ENCODE data around the gene ASPSCR1. TPM values are rescaled to one million over a fixed set of nuclear protein-coding genes. Genes with fewer than 3 reads are reported as not detected.
A peak's percentile ranks its signal among the peaks of the same experiment; 100 is the strongest.

Gene ASPSCR1, protein sequence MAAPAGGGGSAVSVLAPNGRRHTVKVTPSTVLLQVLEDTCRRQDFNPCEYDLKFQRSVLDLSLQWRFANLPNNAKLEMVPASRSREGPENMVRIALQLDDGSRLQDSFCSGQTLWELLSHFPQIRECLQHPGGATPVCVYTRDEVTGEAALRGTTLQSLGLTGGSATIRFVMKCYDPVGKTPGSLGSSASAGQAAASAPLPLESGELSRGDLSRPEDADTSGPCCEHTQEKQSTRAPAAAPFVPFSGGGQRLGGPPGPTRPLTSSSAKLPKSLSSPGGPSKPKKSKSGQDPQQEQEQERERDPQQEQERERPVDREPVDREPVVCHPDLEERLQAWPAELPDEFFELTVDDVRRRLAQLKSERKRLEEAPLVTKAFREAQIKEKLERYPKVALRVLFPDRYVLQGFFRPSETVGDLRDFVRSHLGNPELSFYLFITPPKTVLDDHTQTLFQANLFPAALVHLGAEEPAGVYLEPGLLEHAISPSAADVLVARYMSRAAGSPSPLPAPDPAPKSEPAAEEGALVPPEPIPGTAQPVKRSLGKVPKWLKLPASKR
- total RNA-seq: 32.9 and 33.8 TPM in 2 replicates

DNA sequence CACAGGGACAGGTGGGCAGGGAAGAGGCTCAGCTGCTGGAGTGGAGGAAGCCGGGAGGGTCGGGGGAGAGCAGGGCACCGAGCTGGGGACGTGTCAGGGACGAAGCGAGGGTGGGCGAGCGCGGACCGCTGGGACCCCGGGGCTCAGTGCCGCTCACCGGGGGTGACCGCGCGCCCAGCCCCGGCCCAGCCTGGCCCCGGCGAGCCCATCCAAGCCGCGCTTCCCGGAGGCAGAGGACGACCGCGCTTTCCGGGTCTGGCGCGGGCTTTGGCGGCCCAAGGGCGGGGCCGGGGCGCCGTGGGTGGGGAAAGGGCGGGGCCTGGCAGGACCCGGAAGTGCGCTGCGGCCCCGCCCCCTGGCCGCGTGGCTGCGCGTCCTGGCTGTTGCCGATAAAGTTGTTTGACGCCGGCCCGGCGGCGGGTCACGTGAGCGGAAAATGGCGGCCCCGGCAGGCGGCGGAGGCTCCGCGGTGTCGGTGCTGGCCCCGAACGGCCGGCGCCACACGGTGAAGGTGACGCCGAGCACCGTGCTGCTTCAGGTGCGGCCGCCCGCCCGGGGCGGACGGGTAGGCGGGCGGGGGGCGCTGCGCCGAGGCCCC is at the start of gene ASPSCR1:
ASPSCR1 (plus strand) TSS at position 419 of the 598 bp plus-strand sequence; CDS start at position 437, 18 bp downstream.
- peaks cover 22% of the 10 kb centered on the region for H3K4me1 Mint-ChIP-seq (ENCODE audit: low read depth)
- H3K36me3 Mint-ChIP-seq (ENCODE audit: low read depth): peaks cover 13% of the 10 kb centered on the region
- peak; percentile 87 for DNase-seq (ENCODE audit: low spot score)
- peak within 1 kb of the TSS; percentile 94 for H3K4me3 Mint-ChIP-seq (ENCODE audit: low read depth)
- H3K27ac Mint-ChIP-seq: peak within 1 kb of the TSS; percentile 86
- intact Hi-C loops (cut with micrococcal nuclease): loop anchor here (1.0 kb wide), 1 partner anchor 9 kb away; no protein-coding TSS in a partner anchor
- peaks cover 6% of the 10 kb centered on the region for H3K27me3 Mint-ChIP-seq (ENCODE audit: low read depth)
- peaks cover 7% of the 10 kb centered on the region for H3K9me3 Mint-ChIP-seq

DNA sequence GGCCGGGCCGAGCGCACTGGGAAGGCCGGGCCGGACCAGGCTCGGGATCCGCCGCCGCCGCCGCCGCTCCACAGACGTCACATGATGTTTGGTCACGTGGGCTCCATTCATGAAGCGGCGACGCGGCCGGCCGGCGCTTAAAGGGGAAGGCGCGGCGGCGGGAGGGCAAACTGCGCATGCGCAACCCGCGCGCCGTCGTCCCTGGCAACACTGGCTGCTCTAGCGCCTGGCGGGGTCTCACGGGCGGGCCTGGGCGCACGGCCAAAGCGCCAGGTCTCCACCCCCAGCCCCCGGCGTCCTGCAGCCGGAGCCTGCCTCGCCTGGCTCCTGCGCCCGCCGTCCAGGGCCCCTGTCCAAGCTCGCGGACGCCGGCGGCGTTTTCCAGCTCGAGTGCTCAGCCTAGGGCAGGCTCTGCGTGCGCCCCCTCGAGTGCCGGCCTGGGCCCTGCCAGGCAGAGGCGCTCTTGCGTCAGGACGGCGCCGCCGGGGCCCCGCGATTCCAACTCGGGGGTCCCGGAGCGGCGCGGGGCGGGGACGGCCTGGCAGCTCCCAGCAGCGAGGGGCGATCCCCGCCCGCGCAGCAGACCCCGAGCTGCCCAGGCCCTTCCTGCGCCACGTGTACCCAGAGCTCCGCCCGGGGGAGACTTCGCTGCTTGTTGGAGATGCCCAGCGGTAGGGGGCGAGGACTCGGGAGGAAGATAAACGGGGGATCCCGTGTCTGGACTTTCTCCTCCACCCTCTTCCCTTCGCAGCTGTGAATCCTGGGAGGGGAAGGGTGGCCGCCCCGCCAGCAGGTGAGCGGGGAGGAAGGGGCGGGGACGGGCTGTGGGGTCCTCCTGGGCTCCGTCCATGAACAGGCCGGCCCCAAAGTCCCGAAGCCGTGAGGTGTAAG is 49.5 kb upstream of the ASPSCR1 start, which contains the start of gene MAFG:
MAFG (minus strand) TSS at position 83 of the 891 bp plus-strand sequence. CDS start 4,550 bp downstream, outside the sequence.
- Mint-ChIP-seq H3K27ac (peak within 1 kb of the TSS; percentile 82), H3K4me3 (ENCODE audit: low read depth) (peak within 1 kb of the TSS; percentile 90), H3K36me3 (ENCODE audit: low read depth) (peaks cover 1% of the 10 kb centered on the region), H3K4me1 (ENCODE audit: low read depth) (peaks cover 14% of the 10 kb centered on the region), H3K9me3 (no peaks in the 10 kb centered on the region), H3K27me3 (ENCODE audit: low read depth) (peaks cover 2% of the 10 kb centered on the region)
- intact Hi-C loops (cut with micrococcal nuclease): loop anchor here (1.0 to 5.0 kb wide), 2 partner anchors 10 to 94 kb away; partner anchors contain the start of genes CENPX, LRRC45 and SIRT7
- peak; percentile 87 for DNase-seq (ENCODE audit: low spot score)

DNA sequence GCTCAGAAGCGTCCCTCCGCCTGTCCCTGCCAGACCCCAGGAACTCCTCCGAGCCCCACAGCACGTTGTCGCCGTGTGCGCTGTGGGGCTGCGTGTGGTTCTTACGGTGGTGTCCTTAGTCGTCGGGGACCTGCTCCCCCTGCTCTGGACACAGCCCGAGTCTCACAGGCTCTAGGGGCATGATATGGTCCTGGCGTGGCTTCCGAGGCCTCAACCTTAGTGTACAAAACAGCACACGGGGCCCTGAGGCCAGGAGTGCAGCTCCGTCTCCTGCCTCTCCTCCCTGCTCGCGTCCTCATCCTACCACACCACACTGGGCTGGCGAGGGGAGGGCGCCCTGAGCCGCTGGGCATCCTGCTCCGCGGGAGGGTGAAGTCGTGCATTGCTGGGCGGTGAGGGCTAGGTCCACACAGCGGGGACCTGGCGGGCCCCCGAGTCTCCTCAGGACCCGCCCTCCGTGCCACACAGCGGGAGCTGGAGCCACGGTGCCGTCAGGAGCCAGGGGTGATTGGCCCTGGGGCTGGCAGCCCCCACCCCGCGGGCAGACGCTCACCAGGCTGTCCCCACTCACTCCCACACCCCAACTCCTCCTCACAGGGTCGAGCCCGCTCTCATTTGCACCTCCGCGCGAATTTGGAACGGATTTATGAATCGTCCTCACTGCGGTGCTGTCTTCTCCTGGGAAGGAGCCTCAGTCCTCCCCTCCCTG is 48.7 kb upstream of the ASPSCR1 start:
- Mint-ChIP-seq H3K27me3 (ENCODE audit: low read depth) (peaks cover 2% of the 10 kb centered on the region), H3K4me1 (ENCODE audit: low read depth) (peaks cover 14% of the 10 kb centered on the region), H3K36me3 (ENCODE audit: low read depth) (peaks cover 9% of the 10 kb centered on the region), H3K9me3 (no peaks in the 10 kb centered on the region), H3K4me3 (ENCODE audit: low read depth) (peak overlapping the region; percentile 65), H3K27ac (peak overlapping the region; percentile 33)
- DNase-seq (ENCODE audit: low spot score): no peak
- intact Hi-C loops (cut with micrococcal nuclease): loop anchor here (5.0 kb wide), 1 partner anchor 94 kb away; the partner anchor contains the start of genes CENPX and LRRC45

DNA sequence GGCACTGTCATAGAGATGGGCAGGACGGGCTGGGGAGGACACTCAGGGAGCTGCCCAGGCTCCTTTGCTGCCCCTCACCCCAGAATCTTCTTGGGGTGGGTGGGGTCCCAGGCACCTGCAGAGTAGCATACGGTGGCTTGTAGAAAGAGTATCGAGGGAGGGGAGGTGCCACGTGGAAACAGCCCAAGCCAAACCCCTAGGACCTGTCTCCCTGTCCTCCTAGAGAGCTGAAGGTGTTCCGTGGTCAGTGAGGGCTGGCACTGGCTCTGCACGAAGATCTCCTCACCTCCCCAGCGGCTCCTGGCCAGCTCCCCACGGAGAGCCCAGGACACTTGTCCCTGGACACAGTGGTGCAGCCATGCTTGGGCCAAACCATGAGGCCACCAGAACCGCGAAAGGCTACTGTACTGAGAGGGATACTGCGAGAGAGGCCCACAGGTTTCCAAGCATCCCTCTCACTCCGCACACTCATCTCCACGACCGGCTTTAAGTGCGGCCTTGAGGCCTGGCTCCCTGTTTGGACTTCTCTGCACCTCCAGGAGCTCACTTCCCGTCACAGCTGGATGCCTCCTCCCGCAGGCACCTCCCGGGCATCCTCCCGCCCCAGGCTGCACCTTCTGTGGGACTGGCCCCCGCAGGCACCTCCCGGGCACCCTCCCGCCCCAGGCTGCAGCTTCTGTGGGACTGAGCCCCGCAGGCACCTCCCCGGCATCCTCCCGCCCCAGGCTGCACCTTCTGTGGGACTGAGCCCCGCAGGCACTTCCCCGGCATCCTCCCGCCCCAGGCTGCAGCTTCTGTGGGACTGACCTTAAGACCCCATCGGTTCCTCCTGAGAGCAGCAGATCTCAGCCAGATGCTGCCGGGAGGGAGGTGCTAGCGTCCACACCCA is 47.9 kb upstream of the ASPSCR1 start:
- intact Hi-C loops (cut with micrococcal nuclease): loop anchor here (5.0 kb wide), 1 partner anchor 93 kb away; the partner anchor contains the start of genes CENPX and LRRC45
- H3K4me3 Mint-ChIP-seq (ENCODE audit: low read depth): peak overlapping the region; percentile 54
- peaks cover 2% of the 10 kb centered on the region for H3K27me3 Mint-ChIP-seq (ENCODE audit: low read depth)
- no peak for DNase-seq (ENCODE audit: low spot score)
- H3K9me3 Mint-ChIP-seq: no peaks in the 10 kb centered on the region
- peaks cover 13% of the 10 kb centered on the region for H3K36me3 Mint-ChIP-seq (ENCODE audit: low read depth)
- H3K4me1 Mint-ChIP-seq (ENCODE audit: low read depth): peaks cover 12% of the 10 kb centered on the region
- H3K27ac Mint-ChIP-seq: peak overlapping the region; percentile 33

DNA sequence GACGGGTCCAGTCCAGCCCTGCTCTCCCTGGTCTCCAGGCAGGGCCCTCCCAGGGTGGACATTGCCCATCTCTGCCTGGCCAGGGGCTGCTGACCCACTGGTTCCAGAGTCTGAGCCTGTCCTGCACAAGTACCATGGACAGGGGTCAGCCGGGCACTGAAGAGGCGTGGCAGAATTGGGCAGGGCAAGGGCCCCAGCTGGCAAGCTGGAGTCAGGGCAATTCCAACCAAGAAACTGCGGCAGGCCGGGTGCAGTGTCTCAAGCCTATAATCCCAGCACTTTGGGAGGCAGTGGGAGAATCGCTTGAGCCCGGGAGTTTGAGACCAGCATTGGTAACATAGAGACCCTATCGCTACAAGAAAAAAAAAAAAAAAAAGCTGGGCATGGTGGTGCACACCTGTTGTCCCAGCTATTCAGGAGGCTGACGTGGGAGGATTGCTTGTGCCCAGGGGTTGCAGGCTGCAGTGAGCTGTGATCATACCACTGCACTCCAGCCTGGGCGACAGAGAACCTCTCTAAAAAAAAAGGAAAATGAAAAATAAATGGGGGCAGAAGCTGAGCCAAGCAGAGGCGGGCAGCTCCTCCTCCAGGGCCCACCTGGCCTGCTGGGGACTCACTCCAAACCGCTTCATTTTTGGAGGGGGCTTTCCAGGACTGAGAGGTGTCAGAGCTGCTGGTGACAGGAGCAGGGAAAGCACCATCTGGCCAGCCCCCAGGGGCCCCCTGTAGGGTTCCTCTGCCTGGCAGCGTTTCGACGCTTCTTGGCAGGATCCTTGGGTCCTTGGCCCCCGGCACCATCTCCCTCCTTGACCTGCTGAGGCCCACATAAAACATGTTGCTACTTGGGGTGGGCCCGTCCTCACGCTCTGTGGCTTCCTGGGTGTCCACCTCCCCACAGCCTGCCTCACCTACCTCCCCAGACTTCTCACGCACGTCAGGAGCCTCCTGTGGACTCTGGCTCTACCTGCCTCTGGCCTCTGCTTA is 47.0 kb upstream of the ASPSCR1 start:
- H3K27me3 Mint-ChIP-seq (ENCODE audit: low read depth): peaks cover 2% of the 10 kb centered on the region
- intact Hi-C loops (cut with micrococcal nuclease): no loop called here
- H3K4me3 Mint-ChIP-seq (ENCODE audit: low read depth): no peak overlapping the region

DNA sequence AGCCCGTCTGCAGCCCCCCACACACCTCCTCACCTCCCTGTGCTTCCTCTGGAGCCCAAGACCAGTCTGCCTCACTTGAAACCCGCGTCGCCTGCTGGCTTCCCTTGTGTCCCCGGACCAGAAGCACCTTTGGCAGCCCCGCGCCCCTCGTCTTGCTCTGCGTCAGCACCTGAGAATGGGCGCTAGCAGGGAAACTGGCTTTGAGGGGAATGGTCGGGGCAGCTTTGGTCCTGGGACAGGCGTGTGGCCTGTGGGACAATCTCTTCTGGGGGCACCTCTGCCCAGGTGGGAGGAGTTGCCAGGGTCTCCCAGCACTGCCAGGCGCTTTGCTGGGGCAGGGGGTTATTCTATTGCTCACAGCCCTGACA is 46.3 kb upstream of the ASPSCR1 start:
- Mint-ChIP-seq H3K4me3 (ENCODE audit: low read depth) (no peak overlapping the region), H3K4me1 (ENCODE audit: low read depth) (peaks cover 12% of the 10 kb centered on the region), H3K27ac (no peak overlapping the region), H3K9me3 (no peaks in the 10 kb centered on the region), H3K27me3 (ENCODE audit: low read depth) (peaks cover 2% of the 10 kb centered on the region), H3K36me3 (ENCODE audit: low read depth) (peaks cover 19% of the 10 kb centered on the region)
- DNase-seq (ENCODE audit: low spot score): no peak
- intact Hi-C loops (cut with micrococcal nuclease): no loop called here

More for the DNA sequence above, 47.0 kb upstream of the ASPSCR1 start:
- peaks cover 19% of the 10 kb centered on the region for H3K36me3 Mint-ChIP-seq (ENCODE audit: low read depth)
- H3K9me3 Mint-ChIP-seq: no peaks in the 10 kb centered on the region
- H3K4me1 Mint-ChIP-seq (ENCODE audit: low read depth): peaks cover 12% of the 10 kb centered on the region
- H3K27ac Mint-ChIP-seq: no peak overlapping the region
- no peak for DNase-seq (ENCODE audit: low spot score)

DNA sequence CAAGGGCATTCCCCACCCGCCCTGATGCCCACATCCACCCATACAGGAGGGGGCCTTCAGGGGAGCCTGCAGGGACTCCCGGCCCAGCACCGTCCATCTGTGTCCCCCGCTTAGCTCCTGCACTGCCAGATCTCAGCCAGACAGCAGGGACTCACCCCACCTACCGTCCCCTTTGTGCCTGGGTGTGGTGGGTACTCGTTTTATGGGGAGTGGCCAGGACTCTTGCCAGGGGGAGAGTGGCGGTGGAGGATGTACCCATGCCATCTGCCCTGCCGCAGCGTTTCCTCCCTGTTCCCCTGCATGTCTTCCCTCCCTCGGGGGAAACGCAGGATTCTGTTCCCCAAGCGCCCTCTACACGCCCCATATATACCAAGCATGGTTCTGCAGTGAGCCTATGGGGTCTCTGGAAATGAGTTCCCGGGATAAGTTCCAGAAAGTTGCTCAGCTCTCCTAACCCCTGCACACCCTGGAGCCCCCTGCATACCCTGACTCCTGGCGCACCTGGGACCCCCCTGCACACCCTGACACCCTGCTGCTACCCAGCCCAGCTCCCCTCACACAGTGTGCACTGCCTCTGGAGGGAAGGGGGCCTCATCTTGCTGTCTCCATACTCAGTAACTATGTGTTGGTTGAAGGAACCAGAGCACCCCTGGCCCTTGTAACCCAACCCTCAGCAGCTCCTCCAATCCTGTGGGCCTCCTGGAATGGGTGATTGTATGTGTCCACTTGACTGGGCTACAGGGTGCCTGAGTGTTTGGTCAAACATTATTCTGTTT is 45.7 kb upstream of the ASPSCR1 start:
- no peak overlapping the region for H3K4me3 Mint-ChIP-seq (ENCODE audit: low read depth)
- peaks cover 2% of the 10 kb centered on the region for H3K27me3 Mint-ChIP-seq (ENCODE audit: low read depth)
- intact Hi-C loops (cut with micrococcal nuclease): no loop called here
- no peak overlapping the region for H3K27ac Mint-ChIP-seq
- H3K9me3 Mint-ChIP-seq: no peaks in the 10 kb centered on the region
- H3K36me3 Mint-ChIP-seq (ENCODE audit: low read depth): peaks cover 19% of the 10 kb centered on the region
- no peak for DNase-seq (ENCODE audit: low spot score)
- H3K4me1 Mint-ChIP-seq (ENCODE audit: low read depth): peaks cover 9% of the 10 kb centered on the region

DNA sequence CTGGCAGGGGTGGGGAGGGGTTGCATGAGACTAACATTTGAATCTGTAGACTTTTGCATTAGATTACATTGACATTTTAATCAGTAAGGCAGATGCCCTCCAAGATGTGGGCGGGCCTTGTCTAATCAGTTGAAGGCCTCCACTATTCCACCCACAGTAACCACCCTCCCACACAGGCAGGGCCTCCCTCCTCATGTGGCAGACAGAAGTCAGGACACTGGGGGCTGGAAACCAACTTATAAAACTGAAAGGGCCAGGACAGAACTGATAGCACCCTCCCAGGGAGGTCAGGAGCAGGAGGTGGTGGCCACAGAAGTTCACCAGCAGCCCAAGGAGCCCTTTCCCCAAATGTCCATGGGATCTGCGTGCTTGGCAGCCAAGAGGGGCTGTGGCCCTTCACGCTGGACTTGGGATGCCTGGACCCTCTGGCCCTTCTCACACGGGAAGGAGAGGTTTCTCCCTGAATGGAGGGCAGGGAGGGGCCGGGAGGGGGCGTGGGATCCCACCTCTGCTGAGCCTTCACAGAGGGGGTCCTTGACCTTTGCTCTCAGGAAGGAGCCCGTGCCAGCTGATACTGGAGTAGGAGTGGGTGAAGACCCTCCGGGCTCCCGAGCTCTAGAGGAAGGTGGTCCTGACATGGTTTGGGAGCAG is 45.0 kb upstream of the ASPSCR1 start:
- no peak for DNase-seq (ENCODE audit: low spot score)
- H3K36me3 Mint-ChIP-seq (ENCODE audit: low read depth): peaks cover 19% of the 10 kb centered on the region
- no peak overlapping the region for H3K27ac Mint-ChIP-seq
- H3K27me3 Mint-ChIP-seq (ENCODE audit: low read depth): peaks cover 2% of the 10 kb centered on the region
- H3K9me3 Mint-ChIP-seq: no peaks in the 10 kb centered on the region
- no peak overlapping the region for H3K4me3 Mint-ChIP-seq (ENCODE audit: low read depth)
- intact Hi-C loops (cut with micrococcal nuclease): no loop called here
- peaks cover 9% of the 10 kb centered on the region for H3K4me1 Mint-ChIP-seq (ENCODE audit: low read depth)

DNA sequence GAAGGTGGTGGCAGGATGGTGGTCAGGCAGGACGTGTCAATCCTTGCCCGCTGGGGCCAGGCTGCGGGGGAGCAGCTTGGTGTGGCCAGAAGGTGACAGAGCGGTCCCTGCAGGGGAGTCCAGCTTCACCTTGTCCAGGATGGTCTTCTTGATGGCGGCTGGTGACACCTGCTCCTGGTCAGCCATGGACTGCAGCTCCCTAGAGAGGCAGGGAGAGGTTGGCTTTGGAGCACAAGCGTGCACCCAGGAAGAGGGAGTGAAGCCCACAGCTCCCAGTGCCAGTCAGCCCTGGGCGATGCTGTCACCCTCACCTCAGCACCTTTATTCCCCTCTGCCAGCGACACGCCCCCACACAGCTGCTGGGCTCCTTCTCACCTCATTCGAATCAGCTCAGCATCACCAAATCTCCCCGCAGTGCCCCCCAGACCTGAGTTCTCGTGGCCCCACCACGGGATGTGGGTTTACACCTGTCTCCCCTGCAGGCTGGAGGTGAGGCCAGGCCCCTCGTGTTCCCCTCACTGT is 44.2 kb upstream of the ASPSCR1 start:
- peaks cover 19% of the 10 kb centered on the region for H3K36me3 Mint-ChIP-seq (ENCODE audit: low read depth)
- H3K27ac Mint-ChIP-seq: no peak overlapping the region
- no peak overlapping the region for H3K4me3 Mint-ChIP-seq (ENCODE audit: low read depth)
- H3K9me3 Mint-ChIP-seq: no peaks in the 10 kb centered on the region
- intact Hi-C loops (cut with micrococcal nuclease): no loop called here
- H3K4me1 Mint-ChIP-seq (ENCODE audit: low read depth): peaks cover 12% of the 10 kb centered on the region
- peaks cover 2% of the 10 kb centered on the region for H3K27me3 Mint-ChIP-seq (ENCODE audit: low read depth)
- DNase-seq (ENCODE audit: low spot score): no peak
